K562 (cell line): Measurements from ENCODE around the gene ZNF574. TPM values are rescaled to one million over a fixed set of nuclear protein-coding genes. Genes with fewer than 3 reads are reported as not detected.

Experiments used
- ATAC-seq: fragments of 200-7000 bp; cut with Tn5 transposase; 3 replicates; pipeline ENCODE4 v1.9.1; 2020; ENCODE audit warnings: moderate library complexity
- BruUV-seq: library from RNA; stranded (reverse); fragments of 400-500 nt; replicated peaks from 2 replicates; lab custom pipeline; 2021; lab: Mats Ljungman, UMichigan
- CTCF ChIA-PET: fragments of 300-600 bp; formaldehyde crosslinking; extraction: SDS; loops from one replicate; lab custom pipeline; 2021; ENCODE audit warnings: low intra/inter-chr PET ratio; lab: Yijun Ruan, JAX
- POLR2A ChIA-PET: fragments of 300-600, 350-650 bp; sonication (Branson Sonifier 250); formaldehyde crosslinking; extraction: SDS; loops from one replicate; lab custom pipeline; 2021; ENCODE audit warnings: antibody characterized with exemption, inconsistent platforms; lab: Yijun Ruan, JAX
- DNase-seq, 4 experiments: peaks; one replicate each; pipeline versions ENCODE4 v3.0.0 to v3.0.0-alpha.2; 2011 to 2018; ENCODE audit warnings: low spot score in 3 of 4, mixed read lengths in 3 of 4; ENCODE audit errors: extremely low read depth in 1 of 4
- FAIRE-seq: peaks from 2 replicates; lab custom pipeline; 2011; peaks lifted over from hg19 to GRCh38; lab: Jason Lieb, UNC
- H2AFZ ChIP-seq: 2 replicates; pipeline ENCODE4 v1.6.0; 2011; ENCODE audit warnings: low read depth, low read length, control low read depth, inconsistent platforms
- H3K27ac ChIP-seq: fragments of 200-600 bp; 3 replicates; pipeline ENCODE4 v1.8.0; 2011; ENCODE audit warnings: low read depth, mild to moderate bottlenecking, control low read depth, inconsistent platforms, low read length, moderate library complexity, mixed read lengths; ENCODE audit errors: extremely low read depth
- H3K27me3 ChIP-seq, 2 experiments: fragments of 300-600 bp in 1 of 2; 2 replicates in 1 of 2; 3 replicates in 1 of 2; pipeline versions ENCODE4 v1.6.0 to v1.8.0; 2011; ENCODE audit warnings: inconsistent platforms in 2 of 2, low read length in 2 of 2, mild to moderate bottlenecking in 1 of 2, mixed read lengths in 1 of 2, moderate library complexity in 1 of 2; ENCODE audit not compliant: control insufficient read depth in 2 of 2, insufficient read depth in 2 of 2
- H3K36me3 ChIP-seq: fragments of 300-600 bp; 3 replicates; pipeline ENCODE4 v1.8.0; 2011; ENCODE audit warnings: mild to moderate bottlenecking, low read length, inconsistent platforms; ENCODE audit not compliant: control insufficient read depth, insufficient read depth
- H3K4me1 ChIP-seq, 2 experiments: fragments of 200-600 bp in 1 of 2; replicated peaks in 1 of 2; 2 replicates in 1 of 2; 3 replicates in 1 of 2; pipeline versions ENCODE4 v1.5.1 to v1.8.0; 2011; ENCODE audit warnings: inconsistent platforms in 2 of 2, low read length in 2 of 2, mild to moderate bottlenecking in 1 of 2, mixed read lengths in 1 of 2, moderate library complexity in 1 of 2; ENCODE audit not compliant: control insufficient read depth in 2 of 2, insufficient read depth in 2 of 2
- H3K4me2 ChIP-seq: 2 replicates; pipeline ENCODE4 v1.6.1; 2011; ENCODE audit warnings: low read length, control low read depth, inconsistent platforms, mixed read lengths; ENCODE audit not compliant: insufficient read depth
- H3K4me3 ChIP-seq: fragments of 200-600 bp; sonication (generic), shearing (Covaris generic); 2 replicates; pipeline ENCODE4 v1.5.1; 2016; ENCODE audit warnings: control low read depth, inconsistent platforms
- H3K79me2 ChIP-seq: fragments of 200-600 bp; 3 replicates; pipeline ENCODE4 v1.8.0; 2011; ENCODE audit warnings: low read length, inconsistent platforms; ENCODE audit not compliant: control insufficient read depth, insufficient read depth
- H3K9ac ChIP-seq, 2 experiments: 2 replicates each; pipeline versions ENCODE4 v1.6.0 to v1.6.1; 2011; ENCODE audit warnings: low read depth in 2 of 2, low read length in 2 of 2, control low read depth in 1 of 2, inconsistent platforms in 1 of 2, mild to moderate bottlenecking in 1 of 2, mixed read lengths in 1 of 2; ENCODE audit not compliant: insufficient read depth in 1 of 2
- H3K9me1 ChIP-seq: one replicate; pipeline ENCODE4 v1.6.0; 2011; ENCODE audit warnings: inconsistent platforms, mild to moderate bottlenecking, low read length, moderate library complexity; ENCODE audit not compliant: control insufficient read depth, insufficient read depth
- H3K9me3 ChIP-seq: replicated peaks from 2 replicates; pipeline ENCODE4 v1.5.1; 2011; ENCODE audit warnings: low read depth, low read length, inconsistent platforms; ENCODE audit not compliant: control insufficient read depth, insufficient read depth
- H4K20me1 ChIP-seq: replicated peaks from 2 replicates; pipeline ENCODE4 v1.6.1; 2011; ENCODE audit warnings: low read length, inconsistent platforms, mixed read lengths; ENCODE audit not compliant: control insufficient read depth, insufficient read depth
- E2F1 ChIP-seq: sonication (generic); formaldehyde crosslinking; IDR thresholded peaks from 2 replicates; pipeline ENCODE4 v1.8.1; 2023; ENCODE audit warnings: mild to moderate bottlenecking, missing genetic modification reagents, moderate library complexity
- POLR2AphosphoS5 ChIP-seq: IDR thresholded peaks from 2 replicates; pipeline ENCODE4 v1.6.1; 2011; ENCODE audit warnings: mild to moderate bottlenecking, low read depth, low read length, moderate library complexity; ENCODE audit not compliant: control insufficient read depth, insufficient read depth
- POLR2G ChIP-seq: fragments of 200-400 bp; formaldehyde crosslinking; IDR thresholded peaks from 2 replicates; pipeline ENCODE4 v1.6.1; 2017; ENCODE audit warnings: low read depth, mild to moderate bottlenecking, antibody characterized with exemption, low read length, moderate library complexity
- RBFOX2 ChIP-seq: fragments of 200-400 bp; formaldehyde crosslinking; IDR thresholded peaks from 2 replicates; pipeline ENCODE4 v1.6.1; 2017; ENCODE audit warnings: low read depth, mild to moderate bottlenecking, low read length, moderate library complexity
- WGBS: fragments of 100-300 bp; shearing (Covaris generic); methylation state at CpG from one replicate; pipeline ENCODE4 v1.1.6; 2016; ENCODE audit warnings: low coverage, mixed read lengths; ENCODE audit not compliant: insufficient coverage; ENCODE audit errors: missing lambda C conversion rate; 5-methylcytosine and 5-hydroxymethylcytosine counted together
- in situ Hi-C: fragments of 300-500 bp; cut with MboI; formaldehyde crosslinking; loops from 4 replicates; pipeline ENCODE4 v1.15.0; 2018; ENCODE audit warnings: inconsistent platforms, mixed read lengths
- intact Hi-C: fragments of 100-400 bp; cut with micrococcal nuclease; formaldehyde crosslinking; loops from 2 replicates; pipeline ENCODE4 v1.14.2; 2022
- polyA plus RNA-seq, 8 experiments: library from polyadenylated mRNA; depleted of rRNA in 4 of 8; stranded (reverse) in 5 of 8; unstranded in 3 of 8; fragments of >200 nt; fragmentation: Nextera tagmentation in 2 of 8; fragmentation: Illumina TruSeq in 1 of 8; extraction: Ambion mirVana in 2 of 8; extraction: Trizol in 1 of 8; gene quantifications; 2 replicates each; pipeline versions ENCODE4 v1.2.1 to v1.2.3, GENCODE V29; 2011 to 2014; ENCODE audit warnings: inconsistent platforms in 1 of 8, missing spikeins in 1 of 8
- total RNA-seq, 7 experiments: library from RNA; depleted of rRNA in 6 of 7; stranded (reverse); fragments of >200 nt in 6 of 7; fragmentation: Illumina TruSeq in 2 of 7; extraction: Trizol in 2 of 7; gene quantifications; 2 replicates each; pipeline versions ENCODE4 v1.2.1 to v1.2.3, GENCODE V29; 2011 to 2021; ENCODE audit warnings: low replicate concordance in 1 of 7

Gene ZNF574
- total and polyA plus RNA-seq, 9 of the 15 experiments (the other 6 are each of a cell fraction or from before 2014, with no cell fraction given), result 0.24 to 20.7 (median 8.4) TPM

GRCh38 chr19:42079886-42080763, 4.2 kb downstream of the ZNF574 start:
- Histone ChIP-seq H3K9me1 (no peaks in the 10 kb centered on the region), H2AFZ (no peak overlapping the region), H3K27ac (no peak overlapping the region), H3K79me2 (peaks cover 41% of the 10 kb centered on the region), H3K36me3 (peaks cover 45% of the 10 kb centered on the region), H3K9me3 (no peaks in the 10 kb centered on the region)
- 96% methylated on average over 29 of the region's 44 CpGs for WGBS
- no peak for FAIRE-seq
- CTCF ChIA-PET, result no interaction called here
- intact Hi-C loops, result no loop called here
- BruUV-seq, result no TSS peak
- no peak for DNase-seq
- TF ChIP-seq RBFOX2 (peak; percentile 48), E2F1 (CRISPR knock-in tag) (no peak), POLR2AphosphoS5 (peak; percentile 2; the same call in 1 of the 2 replicates), POLR2G (no peak; the same call in none of the 2 replicates)
- TF ChIP-seq, all 486 proteins: peak for 2
- Histone ChIP-seq H3K4me2 (no peak overlapping the region), H3K9ac (no peak overlapping the region; a peak in 1 of 4 replicates), H3K4me3 (no peak overlapping the region), H3K4me1 (peaks cover 11 to 36% of the 10 kb centered on the region in 2 experiments; a peak in 4 of 5 replicates), H4K20me1 (peaks cover 17% of the 10 kb centered on the region), H3K27me3 (no peaks in the 10 kb centered on the region)
- ATAC-seq, result no peak
- POLR2A ChIA-PET, result interaction anchor here (1.5 kb wide), 1 partner anchor 13 kb away, joined by 3 read pairs; no protein-coding TSS in a partner anchor
- in situ Hi-C loops, result no loop called here
